DND-41 (cell line): ENCODE measurements around the gene CCDC102A.

Experiments
- ATAC-seq: fragments of 200-7000 bp; cut with Tn5 transposase; 3 replicates; pipeline ENCODE4 v1.9.1; 2021; ENCODE audit warnings: low read depth; ENCODE audit not compliant: insufficient read depth
- DNase-seq: peaks from one replicate; pipeline ENCODE4 v3.0.0-alpha.2; 2020
- H2AFZ ChIP-seq: 2 replicates; pipeline ENCODE4 v1.6.0; 2012; ENCODE audit warnings: low read depth, low read length
- H3K27ac ChIP-seq: 2 replicates; pipeline ENCODE4 v1.5.1; 2012; ENCODE audit warnings: low read length, inconsistent platforms
- H3K27me3 ChIP-seq: fragments of 200-600 bp; sonication (generic); 2 replicates; pipeline ENCODE4 v1.6.0; 2012; ENCODE audit warnings: low read length, mild to moderate bottlenecking, inconsistent platforms; ENCODE audit not compliant: insufficient read depth, poor library complexity
- H3K36me3 ChIP-seq: 2 replicates; pipeline ENCODE4 v1.5.1; 2012; ENCODE audit warnings: low read length, inconsistent platforms; ENCODE audit not compliant: insufficient read depth
- H3K4me1 ChIP-seq: 2 replicates; pipeline ENCODE4 v1.5.1; 2012; ENCODE audit warnings: mild to moderate bottlenecking, low read length; ENCODE audit not compliant: insufficient read depth
- H3K4me2 ChIP-seq: 2 replicates; pipeline ENCODE4 v1.6.0; 2012; ENCODE audit warnings: mild to moderate bottlenecking, moderate library complexity, low read length, inconsistent platforms; ENCODE audit not compliant: insufficient read depth
- H3K4me3 ChIP-seq, 2 experiments: fragments of 200-600 bp in 1 of 2; shearing (Covaris generic) in 1 of 2; 2 replicates each; pipeline ENCODE4 v1.5.1; 2012 to 2016; ENCODE audit warnings: inconsistent platforms in 2 of 2, low read length in 2 of 2, mild to moderate bottlenecking in 2 of 2, low read depth in 1 of 2, moderate library complexity in 1 of 2
- H3K79me2 ChIP-seq: 2 replicates; pipeline ENCODE4 v1.6.0; 2012; ENCODE audit warnings: low read length, inconsistent platforms; ENCODE audit not compliant: insufficient read depth
- H3K9ac ChIP-seq: 2 replicates; pipeline ENCODE4 v1.6.0; 2012; ENCODE audit warnings: low read depth, mild to moderate bottlenecking, inconsistent platforms, low read length, moderate library complexity
- H3K9me3 ChIP-seq: 2 replicates; pipeline ENCODE4 v1.5.1; 2012; ENCODE audit warnings: low read length, moderate library complexity, mild to moderate bottlenecking, inconsistent platforms; ENCODE audit not compliant: insufficient read depth, severe bottlenecking
- H4K20me1 ChIP-seq: 2 replicates; pipeline ENCODE4 v1.6.0; 2012; ENCODE audit warnings: low read length; ENCODE audit not compliant: insufficient read depth
- CTCF ChIP-seq: IDR thresholded peaks from 2 replicates; pipeline ENCODE4 v1.5.1; 2012; ENCODE audit warnings: borderline replicate concordance, low read length, moderate library complexity, mild to moderate bottlenecking; ENCODE audit not compliant: poor library complexity, severe bottlenecking; ENCODE audit errors: extremely low read depth
- EZH2 ChIP-seq: IDR thresholded peaks from 3 replicates; pipeline ENCODE4 v1.6.1; 2012; ENCODE audit warnings: borderline replicate concordance, low read depth, mild to moderate bottlenecking, moderate library complexity, low read length, inconsistent platforms; ENCODE audit not compliant: severe bottlenecking

The CCDC102A gene

GRCh38 chr16:57574086-57574485 is 37.7 kb upstream of the CCDC102A start:
- Histone ChIP-seq H3K27ac (no peak overlapping the region), H3K27me3 (no peaks in the 10 kb centered on the region), H3K4me2 (no peak overlapping the region), H3K79me2 (no peaks in the 10 kb centered on the region), H3K9me3 (no peaks in the 10 kb centered on the region), H3K4me3 (no peak overlapping the region), H3K4me1 (peaks cover 30% of the 10 kb centered on the region), H2AFZ (no peak overlapping the region), H3K9ac (no peak overlapping the region), H4K20me1 (no peaks in the 10 kb centered on the region), H3K36me3 (no peaks in the 10 kb centered on the region)
- DNase-seq (no peak), ATAC-seq (no peak)
- no peak for TF ChIP-seq CTCF
- TF ChIP-seq EZH2 = no peak

GRCh38 chr16:57572978-57573728 is 36.8 kb upstream of the CCDC102A start:
- no peak overlapping the region for H3K9ac ChIP-seq
- TF ChIP-seq EZH2 (no peak), CTCF (no peak)
- no peaks in the 10 kb centered on the region for H3K79me2 ChIP-seq
- H3K9me3 ChIP-seq = no peaks in the 10 kb centered on the region
- no peaks in the 10 kb centered on the region for H3K27me3 ChIP-seq
- no peak overlapping the region for H3K4me3 ChIP-seq
- no peak overlapping the region for H3K27ac ChIP-seq
- peaks cover 21% of the 10 kb centered on the region for H3K4me1 ChIP-seq
- H3K4me2 ChIP-seq = no peak overlapping the region
- no peaks in the 10 kb centered on the region for H4K20me1 ChIP-seq
- no peaks in the 10 kb centered on the region for H3K36me3 ChIP-seq
- DNase-seq = no peak
- ATAC-seq = no peak
- H2AFZ ChIP-seq = no peak overlapping the region

GRCh38 chr16:57571098-57571497 is 34.7 kb upstream of the CCDC102A start:
- 0 out of 2 replicates have a peak, but pooled peaks cover under 1% of the 10 kb centered on the region for H3K4me1 ChIP-seq
- H3K9me3 ChIP-seq = no peaks in the 10 kb centered on the region
- no peaks in the 10 kb centered on the region for H3K79me2 ChIP-seq
- no peak overlapping the region for H3K27ac ChIP-seq
- no peak overlapping the region for H3K9ac ChIP-seq
- ATAC-seq (no peak), DNase-seq (no peak)
- no peak overlapping the region for H2AFZ ChIP-seq
- no peaks in the 10 kb centered on the region for H3K36me3 ChIP-seq
- no peaks in the 10 kb centered on the region for H3K27me3 ChIP-seq
- peaks cover 4% of the 10 kb centered on the region; the same call in 1 of the 2 replicates for H4K20me1 ChIP-seq
- H3K4me3 ChIP-seq = no peak overlapping the region
- no peak overlapping the region for H3K4me2 ChIP-seq
- TF ChIP-seq EZH2 (no peak), CTCF (no peak)
